Smooth muscle cell (in vitro differentiated cells): ENCODE results near the gene EEPD1. TPM values are rescaled to one million over a fixed set of nuclear protein-coding genes. Genes with fewer than 3 reads are reported as not detected.

Source experiments
- DNase-seq: peaks from one replicate; lab custom pipeline; 2025; ENCODE audit not compliant: unreplicated experiment; lab: John Stamatoyannopoulos, UW
- H2AFZ ChIP-seq: fragments of 200-600 bp; sonication (generic); 2 replicates; pipeline ENCODE4 v1.6.0; 2016; ENCODE audit warnings: antibody characterized with exemption, low read depth, mild to moderate bottlenecking
- H3F3A ChIP-seq: fragments of 200-600 bp; sonication (generic); 2 replicates; pipeline ENCODE4 v1.6.0; 2017; ENCODE audit warnings: antibody characterized with exemption, low read depth
- H3K27ac ChIP-seq: fragments of 200-600 bp; sonication (generic); 2 replicates; pipeline ENCODE4 v1.5.1; 2016; ENCODE audit warnings: low read depth, mild to moderate bottlenecking
- H3K27me3 ChIP-seq: fragments of 200-600 bp; sonication (generic); 2 replicates; pipeline ENCODE4 v1.6.1; 2016; ENCODE audit warnings: low read depth, mild to moderate bottlenecking
- H3K36me3 ChIP-seq: fragments of 200-600 bp; sonication (generic); 2 replicates; pipeline ENCODE4 v1.5.1; 2016; ENCODE audit warnings: low read depth
- H3K4me1 ChIP-seq: fragments of 200-600 bp; sonication (generic); 2 replicates; pipeline ENCODE4 v1.5.1; 2016; ENCODE audit warnings: low read depth
- H3K4me2 ChIP-seq: fragments of 200-600 bp; sonication (generic); 2 replicates; pipeline ENCODE4 v1.6.0; 2016; ENCODE audit warnings: mild to moderate bottlenecking
- H3K4me3 ChIP-seq: fragments of 200-600 bp; sonication (generic); 2 replicates; pipeline ENCODE4 v1.5.1; 2016; ENCODE audit warnings: mild to moderate bottlenecking
- H3K79me2 ChIP-seq: fragments of 200-600 bp; sonication (generic); 2 replicates; pipeline ENCODE4 v1.6.0; 2016; ENCODE audit warnings: low read depth, mild to moderate bottlenecking
- H3K9ac ChIP-seq: fragments of 200-600 bp; sonication (generic); 2 replicates; pipeline ENCODE4 v1.6.0; 2016; ENCODE audit warnings: low read depth
- H3K9me3 ChIP-seq: fragments of 200-600 bp; sonication (generic); replicated peaks from 2 replicates; pipeline ENCODE4 v1.5.1; 2016; ENCODE audit warnings: low read depth
- H4K20me1 ChIP-seq: fragments of 200-600 bp; sonication (generic); 2 replicates; pipeline ENCODE4 v1.6.0; 2016; ENCODE audit warnings: low read depth
- WGBS: methylation state at CpG from one replicate; pipeline ENCODE4 v1.1.7; 2016; ENCODE audit warnings: low lambda C conversion rate; 5-methylcytosine and 5-hydroxymethylcytosine counted together
- polyA plus RNA-seq: library from polyadenylated mRNA; unstranded; fragments of >200 nt; fragmentation: Nextera tagmentation; extraction: Ambion mirVana; gene quantifications from 2 replicates; pipeline ENCODE4 v1.2.1, GENCODE V29; 2016
- total RNA-seq: library from RNA; depleted of rRNA; stranded (reverse); fragments of >200 nt; gene quantifications from 2 replicates; pipeline ENCODE4 v1.2.3, GENCODE V29; 2014
- TF ChIP-seq, protein P1 (sequence below): fragments of 200-600 bp; sonication (generic); IDR thresholded peaks from 2 replicates; pipeline ENCODE4 v1.5.1; 2017; ENCODE audit warnings: borderline replicate concordance, mild to moderate bottlenecking, antibody characterized with exemption; ENCODE audit not compliant: insufficient read depth, poor library complexity, severe bottlenecking

EEPD1 gene
- total and polyA plus RNA-seq, 2 experiments from 2014 or later = 1.5 TPM

DNA sequence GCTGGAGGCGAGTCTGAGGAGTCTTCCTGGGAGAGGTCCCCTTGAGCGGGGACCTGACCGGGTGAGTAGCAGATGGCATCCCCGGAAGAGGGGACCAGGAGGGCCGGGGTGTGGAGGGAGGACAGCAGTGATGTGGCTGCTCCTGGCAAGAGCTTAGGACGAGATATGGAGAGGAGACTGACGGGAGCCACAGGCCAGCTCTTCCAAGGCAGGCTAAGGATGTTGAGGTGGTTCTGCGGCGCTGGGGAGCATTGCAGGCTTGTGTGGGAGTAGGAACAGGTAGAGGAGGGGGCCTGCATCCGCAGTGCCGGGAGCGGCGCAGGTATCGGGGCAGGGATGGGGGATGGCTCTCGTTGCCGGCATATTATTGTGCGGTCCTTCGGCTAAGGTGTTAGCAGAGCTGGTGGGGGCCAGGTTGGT, 159.9 kb downstream of the EEPD1 start:
- no peak for DNase-seq
- H3K27ac ChIP-seq = no peak overlapping the region
- H3K4me2 ChIP-seq = no peak overlapping the region
- H3K4me1 ChIP-seq = no peaks in the 10 kb centered on the region
- no peaks in the 10 kb centered on the region for H3K79me2 ChIP-seq
- H3K9ac ChIP-seq = no peak overlapping the region
- peaks cover 9% of the 10 kb centered on the region for H3K27me3 ChIP-seq
- no peaks in the 10 kb centered on the region for H3K9me3 ChIP-seq
- H3K36me3 ChIP-seq = no peaks in the 10 kb centered on the region
- H4K20me1 ChIP-seq = no peaks in the 10 kb centered on the region
- H3F3A ChIP-seq = no peaks in the 10 kb centered on the region
- H3K4me3 ChIP-seq = no peak overlapping the region
- 93% methylated on average over 17 of the region's 18 CpGs for WGBS
- TF ChIP-seq, protein P1, sequence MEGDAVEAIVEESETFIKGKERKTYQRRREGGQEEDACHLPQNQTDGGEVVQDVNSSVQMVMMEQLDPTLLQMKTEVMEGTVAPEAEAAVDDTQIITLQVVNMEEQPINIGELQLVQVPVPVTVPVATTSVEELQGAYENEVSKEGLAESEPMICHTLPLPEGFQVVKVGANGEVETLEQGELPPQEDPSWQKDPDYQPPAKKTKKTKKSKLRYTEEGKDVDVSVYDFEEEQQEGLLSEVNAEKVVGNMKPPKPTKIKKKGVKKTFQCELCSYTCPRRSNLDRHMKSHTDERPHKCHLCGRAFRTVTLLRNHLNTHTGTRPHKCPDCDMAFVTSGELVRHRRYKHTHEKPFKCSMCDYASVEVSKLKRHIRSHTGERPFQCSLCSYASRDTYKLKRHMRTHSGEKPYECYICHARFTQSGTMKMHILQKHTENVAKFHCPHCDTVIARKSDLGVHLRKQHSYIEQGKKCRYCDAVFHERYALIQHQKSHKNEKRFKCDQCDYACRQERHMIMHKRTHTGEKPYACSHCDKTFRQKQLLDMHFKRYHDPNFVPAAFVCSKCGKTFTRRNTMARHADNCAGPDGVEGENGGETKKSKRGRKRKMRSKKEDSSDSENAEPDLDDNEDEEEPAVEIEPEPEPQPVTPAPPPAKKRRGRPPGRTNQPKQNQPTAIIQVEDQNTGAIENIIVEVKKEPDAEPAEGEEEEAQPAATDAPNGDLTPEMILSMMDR = no peak
- no peak overlapping the region for H2AFZ ChIP-seq

- Histone ChIP-seq H3K9me3 (no peaks in the 10 kb centered on the region), H4K20me1 (no peaks in the 10 kb centered on the region), H3K4me3 (no peak overlapping the region), H3K4me2 (no peak overlapping the region), H3K27ac (no peak overlapping the region), H2AFZ (no peak overlapping the region), H3K36me3 (no peaks in the 10 kb centered on the region), H3K27me3 (peaks cover 9% of the 10 kb centered on the region), H3F3A (no peaks in the 10 kb centered on the region), H3K4me1 (no peaks in the 10 kb centered on the region), H3K9ac (no peak overlapping the region), H3K79me2 (no peaks in the 10 kb centered on the region)
- 92% methylated on average over 6 of the region's 6 CpGs for whole genome bisulfite sequencing
- TF ChIP-seq, protein P1 = no peak
- no peak for DNase-seq
Measured at GRCh38 chr7:36313607-36314006, 160.6 kb downstream of the EEPD1 start.

- no peaks in the 10 kb centered on the region for H3K4me1 ChIP-seq
- TF ChIP-seq, protein P1 = no peak
- H3K27me3 ChIP-seq = peaks cover 9% of the 10 kb centered on the region
- no peak overlapping the region for H3K9ac ChIP-seq
- no peaks in the 10 kb centered on the region for H3F3A ChIP-seq
- H3K36me3 ChIP-seq = no peaks in the 10 kb centered on the region
- no peak overlapping the region for H3K27ac ChIP-seq
- H3K4me3 ChIP-seq = no peak overlapping the region
- DNase-seq = no peak
- WGBS = 96% methylated on average over 2 of the region's 2 CpGs
- no peak overlapping the region for H2AFZ ChIP-seq
- no peaks in the 10 kb centered on the region for H3K9me3 ChIP-seq
- H3K4me2 ChIP-seq = no peak overlapping the region
- H4K20me1 ChIP-seq = no peaks in the 10 kb centered on the region
- H3K79me2 ChIP-seq = no peaks in the 10 kb centered on the region
Measured at GRCh38 chr7:36314491-36314890, 161.4 kb downstream of the EEPD1 start.

DNA sequence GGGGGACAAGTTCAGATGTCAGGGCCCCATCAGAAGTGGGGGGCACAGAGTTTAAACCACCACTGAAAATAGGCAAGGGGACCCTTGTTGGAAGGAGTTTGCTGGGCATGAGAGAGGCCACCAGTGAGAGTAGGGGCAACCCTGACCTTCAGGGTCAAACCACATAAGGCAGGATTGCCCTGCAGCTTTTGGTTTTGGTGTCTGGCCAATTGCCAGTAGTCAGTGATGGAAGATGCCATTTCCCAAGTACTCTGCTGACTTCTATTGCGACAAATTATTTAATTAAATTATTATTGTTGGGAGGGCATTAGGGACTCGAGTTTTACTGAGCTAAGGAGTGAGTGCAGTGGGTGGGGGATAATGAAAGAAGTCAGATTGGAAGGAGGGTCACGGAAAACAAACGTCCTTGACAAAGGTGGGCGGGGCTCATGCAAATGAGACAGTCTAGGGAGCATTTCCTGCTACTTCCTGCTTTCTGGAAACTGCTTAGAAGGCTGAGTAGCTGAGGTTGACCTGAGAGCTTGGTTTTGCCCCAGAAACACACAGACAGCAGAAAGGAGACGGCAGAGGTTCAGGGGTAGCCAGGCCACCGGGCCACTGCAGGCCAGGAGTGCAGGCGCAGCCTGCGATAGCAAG, 162.4 kb downstream of the EEPD1 start:
- 76% methylated on average over 9 of the region's 9 CpGs for WGBS
- no peak overlapping the region for H2AFZ ChIP-seq
- no peak overlapping the region for H3K4me2 ChIP-seq
- no peaks in the 10 kb centered on the region for H4K20me1 ChIP-seq
- no peak overlapping the region for H3K27ac ChIP-seq
- H3K79me2 ChIP-seq = no peaks in the 10 kb centered on the region
- no peak for DNase-seq
- TF ChIP-seq, protein P1 = no peak
- no peaks in the 10 kb centered on the region for H3K4me1 ChIP-seq
- no peak overlapping the region for H3K4me3 ChIP-seq
- no peak overlapping the region for H3K9ac ChIP-seq
- no peaks in the 10 kb centered on the region for H3F3A ChIP-seq
- no peaks in the 10 kb centered on the region for H3K36me3 ChIP-seq
- H3K9me3 ChIP-seq = no peaks in the 10 kb centered on the region
- H3K27me3 ChIP-seq = peaks cover 9% of the 10 kb centered on the region
